Middle frontal gyrus (tissue), 1 donor: Measurements from ENCODE around the gene PPRC1.

Experiments used
- DNase-seq: peaks from one replicate; pipeline ENCODE4 v3.0.0-alpha.2; 2015; ENCODE audit warnings: low spot score; ENCODE audit errors: extremely low spot score

The PPRC1 gene

GRCh38 chr10:102132563-102133372 lies at the start of gene PPRC1:
Gene PPRC1, plus strand, starts transcription at chr10:102133040. Its CDS starts 29 bp downstream, at chr10:102133069.
- peak; percentile 97 for DNase-seq

GRCh38 chr10:102083541-102083940 lies 49.3 kb upstream of the PPRC1 start:
- DNase-seq, result no peak

GRCh38 chr10:102085336-102085735 lies 47.5 kb upstream of the PPRC1 start:
- DNase-seq, result no peak

- DNase-seq, result no peak
Measured at GRCh38 chr10:102086196-102086595, 46.6 kb upstream of the PPRC1 start.

GRCh38 chr10:102090772-102091171 lies 42.1 kb upstream of the PPRC1 start:
- DNase-seq, result no peak

GRCh38 chr10:102096449-102096848 lies 36.4 kb upstream of the PPRC1 start:
- DNase-seq, result no peak

- no peak for DNase-seq
Measured at GRCh38 chr10:102101152-102101551, 31.7 kb upstream of the PPRC1 start.

- no peak for DNase-seq
Measured at GRCh38 chr10:102102421-102102820, 30.4 kb upstream of the PPRC1 start.

GRCh38 chr10:102106998-102107397 lies 25.8 kb upstream of the PPRC1 start:
- DNase-seq, result no peak

- DNase-seq, result no peak
Measured at GRCh38 chr10:102109166-102110116, 23.4 kb upstream of the PPRC1 start.

GRCh38 chr10:102111276-102111675 lies 21.6 kb upstream of the PPRC1 start:
- DNase-seq, result no peak

GRCh38 chr10:102112210-102112817 lies 20.5 kb upstream of the PPRC1 start:
- no peak for DNase-seq

GRCh38 chr10:102113261-102113955 lies 19.4 kb upstream of the PPRC1 start:
- no peak for DNase-seq

GRCh38 chr10:102113956-102114857 lies 18.6 kb upstream of the PPRC1 start:
- DNase-seq, result no peak

- DNase-seq, result peak; percentile 84
Measured at GRCh38 chr10:102114861-102115618, 17.8 kb upstream of the PPRC1 start.

GRCh38 chr10:102115775-102116174 lies 17.1 kb upstream of the PPRC1 start:
- DNase-seq, result no peak

- no peak for DNase-seq
Measured at GRCh38 chr10:102116656-102117055, 16.2 kb upstream of the PPRC1 start.

GRCh38 chr10:102117391-102118159 lies 15.3 kb upstream of the PPRC1 start:
- DNase-seq, result peak; percentile 61

GRCh38 chr10:102118867-102119266 lies 14.0 kb upstream of the PPRC1 start:
- no peak for DNase-seq
